H1 (cell line): ENCODE measurements around the gene TGFB1. TPM values are rescaled to one million over a fixed set of nuclear protein-coding genes. Genes with fewer than 3 reads are reported as not detected.

Experiments used
- CHD7 ChIP-seq: fragments of 300-600 bp; sonication (generic); IDR thresholded peaks from 2 replicates; pipeline ENCODE4 v1.7.1; 2012; ENCODE audit warnings: low read length, moderate library complexity, mild to moderate bottlenecking, inconsistent platforms; ENCODE audit not compliant: insufficient replicate concordance
- polyA plus RNA-seq, 7 experiments: library from polyadenylated mRNA; depleted of rRNA in 3 of 7; stranded (reverse) in 5 of 7; unstranded in 2 of 7; fragments of >200 nt in 5 of 7; fragments of 200-250 nt in 2 of 7; gene quantifications; 1 replicate in 5 of 7; 2 replicates in 1 of 7; 4 replicates in 1 of 7; pipeline versions ENCODE4 v1.2.1 to v1.2.3, GENCODE V29; 2011 to 2013; ENCODE audit warnings: missing spikeins in 2 of 7, mixed read lengths in 2 of 7
- total RNA-seq: library from RNA; stranded (reverse); fragmentation: NEBNext Ultra II Directional; extraction: Animal tissue kit (Norgen Biotek cat#: 25700); gene quantifications from 2 replicates; pipeline ENCODE4 v1.2.1, GENCODE V29; 2021

Gene TGFB1
- total and polyA plus RNA-seq, 2 of the 8 experiments (the other 6 are each of a cell fraction or from before 2014, with no cell fraction given) = 1.7 to 10.6 TPM

- TF ChIP-seq CHD7 = no peak
These were observed 45.8 kb upstream of the TGFB1 start (continued) for GRCh38 chr19:41399525-41399924.
